Thymus (tissue), 2 donors: ENCODE results near the gene MTRR. TPM values are rescaled to one million over a fixed set of nuclear protein-coding genes. Genes with fewer than 3 reads are reported as not detected.

Source experiments
- polyA plus RNA-seq: library from polyadenylated mRNA; stranded (reverse); fragments of 200-250 nt; gene quantifications from one replicate; pipeline ENCODE4 v1.2.3, GENCODE V29; 2013
- total RNA-seq: library from RNA; stranded (reverse); fragments of 120-200 nt; gene quantifications from one replicate; pipeline ENCODE4 v1.2.4, GENCODE V29; 2013
- donor health status: healthy.

MTRR gene
- total and polyA plus RNA-seq, 2 donors, result 26.8 to 30.0 TPM

Other genes with a start within 250 kb of the MTRR start
- 0.76 TPM for gene CFAP90, start 18.0 kb upstream of the MTRR start, total RNA-seq
- gene CFAP90, start 18.0 kb upstream of the MTRR start, polyA plus RNA-seq, result 1.2 TPM
- 14.4 TPM for gene FASTKD3, start 117 bp upstream of the MTRR start, total RNA-seq
- 26.7 TPM for gene FASTKD3, start 117 bp upstream of the MTRR start, polyA plus RNA-seq